Activated naive CD8-positive, alpha-beta T cell treated with anti-CD3 and anti-CD28 coated beads, Interleukin-2, amount 10 ng/mL, durations not matched to agents 7 days and 5 days (primary cell): ENCODE measurements around the gene RGS6. TPM values are rescaled to one million over a fixed set of nuclear protein-coding genes. Genes with fewer than 3 reads are reported as not detected.

ENCODE experiments used
- ATAC-seq: fragments of 150-1000 bp; cut with Tn5 transposase; one replicate; pipeline ENCODE4 v1.10.0; 2021; ENCODE audit warnings: low read depth, moderate library complexity
- POLR2A ChIA-PET: fragments of 350-600 bp; sonication (Branson Sonifier 250); formaldehyde crosslinking; loops from one replicate; lab custom pipeline; 2021; ENCODE audit warnings: antibody characterized with exemption; lab: Charles Lee
- DNase-seq: peaks from one replicate; pipeline ENCODE4 v3.0.0; 2021
- H3K27ac Mint-ChIP-seq: one replicate; pipeline ENCODE4 v1.8.0; 2022; ENCODE audit warnings: mild to moderate bottlenecking, mixed read lengths
- H3K27me3 Mint-ChIP-seq: one replicate; pipeline ENCODE4 v1.8.0; 2022; ENCODE audit warnings: mild to moderate bottlenecking, moderate library complexity, mixed read lengths
- H3K36me3 Mint-ChIP-seq: one replicate; pipeline ENCODE4 v1.8.0; 2021; ENCODE audit warnings: mild to moderate bottlenecking, mixed read lengths
- H3K4me1 Mint-ChIP-seq: one replicate; pipeline ENCODE4 v1.8.0; 2021; ENCODE audit warnings: mixed read lengths
- H3K4me3 Mint-ChIP-seq: one replicate; pipeline ENCODE4 v1.8.0; 2022; ENCODE audit warnings: mild to moderate bottlenecking, moderate library complexity, mixed read lengths
- H3K9me3 Mint-ChIP-seq: one replicate; pipeline ENCODE4 v1.8.0; 2021; ENCODE audit warnings: mixed read lengths
- total RNA-seq, 2 experiments: library from RNA; stranded (reverse); gene quantifications; one replicate each; pipeline ENCODE4 v1.2.3, GENCODE V29; 2021

RGS6 gene
- total RNA-seq, 2 experiments from 2014 or later, result 0.08 TPM; not detected in 1

DNA sequence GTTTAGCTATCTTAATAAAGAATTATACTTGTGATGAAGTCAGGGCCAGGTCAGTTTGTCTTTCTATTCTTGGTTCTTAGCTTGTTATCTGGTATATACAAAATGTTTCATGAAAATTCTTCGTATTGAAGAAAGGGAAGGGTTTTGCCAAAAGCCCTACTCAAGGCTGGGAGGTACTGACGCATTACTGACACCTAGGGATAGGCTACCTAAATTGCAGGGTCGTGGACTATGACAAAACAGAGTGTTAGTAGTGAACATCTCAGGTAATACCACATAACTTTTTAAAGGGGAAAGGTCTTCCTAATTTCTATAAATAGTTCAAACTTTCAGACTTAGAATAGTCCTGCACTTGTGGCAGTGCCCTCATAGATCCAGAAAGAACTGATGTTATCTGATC is 246.3 kb downstream of the RGS6 start:
- Mint-ChIP-seq H3K27me3 (peaks cover 3% of the 10 kb centered on the region), H3K36me3 (no peaks in the 10 kb centered on the region), H3K27ac (no peak overlapping the region), H3K9me3 (no peaks in the 10 kb centered on the region), H3K4me1 (no peaks in the 10 kb centered on the region), H3K4me3 (no peak overlapping the region)
- no peak for DNase-seq
- POLR2A ChIA-PET, result no interaction called here
- no peak for ATAC-seq

DNA sequence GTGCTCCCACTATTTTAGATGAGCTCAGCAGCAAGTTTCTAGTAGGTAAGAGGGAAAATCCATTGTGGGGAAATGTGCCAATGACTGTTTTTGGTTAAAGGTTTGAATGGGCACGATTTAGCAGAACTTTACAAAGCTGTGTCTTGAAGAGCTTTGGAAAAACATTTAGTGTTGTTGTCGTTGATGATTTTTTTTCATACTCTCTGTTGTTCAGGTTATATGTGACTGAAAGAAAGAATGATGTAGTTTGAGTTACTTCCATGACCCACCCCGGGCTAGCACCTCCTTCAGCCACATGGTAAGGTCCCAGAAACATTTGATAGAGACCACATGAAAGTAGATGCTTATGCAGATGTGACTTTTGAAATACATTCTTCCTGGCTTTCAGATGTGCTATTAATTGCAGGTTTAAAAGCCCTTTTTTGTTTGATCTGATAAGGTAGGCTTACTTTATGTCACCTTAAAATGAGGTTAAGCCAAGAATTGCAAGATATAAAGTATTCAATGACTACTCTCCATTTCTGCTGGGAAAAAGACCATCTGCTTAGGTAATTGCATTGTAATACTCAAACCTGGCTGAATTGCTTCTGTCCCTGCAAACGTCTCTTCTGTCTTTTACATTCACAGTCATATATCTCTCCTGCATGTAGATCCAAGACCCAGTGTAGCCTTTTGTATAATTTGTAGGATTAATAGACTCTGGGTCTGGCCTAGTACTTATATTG is 250.6 kb downstream of the RGS6 start:
- Mint-ChIP-seq H3K36me3 (no peaks in the 10 kb centered on the region), H3K4me1 (no peaks in the 10 kb centered on the region), H3K27me3 (peaks cover 13% of the 10 kb centered on the region), H3K27ac (no peak overlapping the region), H3K9me3 (no peaks in the 10 kb centered on the region), H3K4me3 (no peak overlapping the region)
- POLR2A ChIA-PET, result no interaction called here
- ATAC-seq, result no peak
- DNase-seq, result no peak

DNA sequence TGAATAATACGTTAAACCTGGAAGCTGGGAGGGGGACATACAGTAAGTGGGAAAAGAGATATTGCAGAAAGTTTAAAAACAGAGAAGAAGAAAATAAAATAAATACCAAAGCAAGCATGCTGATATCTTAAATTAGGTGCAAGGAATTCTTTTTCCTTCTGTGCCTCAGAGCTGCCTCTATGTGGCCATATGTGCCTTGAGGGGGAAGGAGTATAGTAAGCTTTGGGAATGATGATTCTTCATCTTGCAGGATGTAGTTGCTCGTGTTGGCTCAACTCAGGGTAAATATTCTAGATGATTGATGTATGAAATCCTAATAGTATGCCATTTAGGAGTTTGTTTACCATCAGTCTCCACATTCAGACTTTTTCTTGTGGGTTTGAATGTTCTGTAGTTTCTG is 251.4 kb downstream of the RGS6 start:
- Mint-ChIP-seq H3K9me3 (no peaks in the 10 kb centered on the region), H3K27ac (no peak overlapping the region), H3K4me3 (no peak overlapping the region), H3K27me3 (peaks cover 14% of the 10 kb centered on the region), H3K4me1 (no peaks in the 10 kb centered on the region), H3K36me3 (no peaks in the 10 kb centered on the region)
- POLR2A ChIA-PET, result no interaction called here
- ATAC-seq (no peak), DNase-seq (no peak)

DNA sequence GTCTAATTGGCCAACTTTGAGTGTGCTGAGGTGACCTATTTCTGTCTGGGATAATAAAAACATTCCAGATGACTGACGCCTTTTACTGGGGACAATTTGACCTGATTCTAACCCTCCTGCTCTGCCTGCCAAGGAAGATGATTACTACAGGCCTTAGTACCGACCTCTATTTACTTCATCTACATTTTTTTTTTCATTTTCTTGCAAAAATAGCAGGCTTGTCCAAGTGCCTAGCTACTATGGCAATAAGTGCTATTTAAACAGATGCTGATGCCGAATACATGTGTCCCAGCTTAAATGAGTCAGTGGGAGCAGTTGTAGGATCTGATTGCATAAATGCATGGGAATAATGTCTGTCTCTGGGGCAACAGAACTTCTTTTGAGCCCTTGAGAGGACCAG is 254.3 kb downstream of the RGS6 start:
- no peaks in the 10 kb centered on the region for H3K36me3 Mint-ChIP-seq
- DNase-seq, result no peak
- ATAC-seq, result no peak
- H3K27me3 Mint-ChIP-seq, result peaks cover 11% of the 10 kb centered on the region
- no peaks in the 10 kb centered on the region for H3K9me3 Mint-ChIP-seq
- POLR2A ChIA-PET, result no interaction called here
- no peak overlapping the region for H3K4me3 Mint-ChIP-seq
- H3K27ac Mint-ChIP-seq, result no peak overlapping the region
- no peaks in the 10 kb centered on the region for H3K4me1 Mint-ChIP-seq

DNA sequence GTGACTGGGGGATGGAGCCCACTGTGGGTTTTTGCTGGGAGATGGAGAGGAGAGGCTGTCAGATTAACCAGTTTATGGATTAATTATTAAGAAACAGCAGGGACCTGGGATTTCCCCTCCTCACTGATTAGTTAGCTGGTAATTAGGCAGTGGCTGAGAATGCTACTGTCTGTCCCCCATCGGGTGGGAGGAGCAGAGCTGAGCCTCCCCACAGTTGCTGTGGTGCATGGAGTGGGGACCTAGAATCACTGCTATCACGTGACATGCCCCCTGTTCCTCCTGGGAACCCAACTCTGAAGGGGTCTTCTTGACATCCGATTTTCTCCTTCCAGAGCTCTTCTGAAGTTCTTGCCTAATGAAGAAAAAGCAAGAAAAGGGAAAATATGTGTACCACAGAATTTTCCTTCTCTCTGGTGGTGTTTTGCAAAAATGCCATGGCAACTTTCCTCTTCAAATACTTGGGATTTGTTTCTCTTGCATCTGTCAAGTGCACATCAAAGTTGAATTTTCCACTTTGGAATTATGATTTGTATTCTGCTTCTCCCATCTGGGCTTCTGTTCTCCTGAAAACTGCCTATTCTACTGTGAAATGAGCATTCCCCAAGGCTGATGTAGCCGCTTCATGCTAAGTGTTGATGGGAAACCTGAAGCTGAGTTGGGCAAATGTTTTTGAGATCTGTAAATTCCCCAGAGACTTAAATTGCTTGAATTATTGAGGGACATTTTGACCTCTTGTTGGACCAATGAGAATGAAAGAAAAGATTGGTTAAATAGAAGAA is 264.2 kb downstream of the RGS6 start:
- no peak for ATAC-seq
- POLR2A ChIA-PET, result no interaction called here
- peaks cover 1% of the 10 kb centered on the region for H3K27me3 Mint-ChIP-seq

DNA sequence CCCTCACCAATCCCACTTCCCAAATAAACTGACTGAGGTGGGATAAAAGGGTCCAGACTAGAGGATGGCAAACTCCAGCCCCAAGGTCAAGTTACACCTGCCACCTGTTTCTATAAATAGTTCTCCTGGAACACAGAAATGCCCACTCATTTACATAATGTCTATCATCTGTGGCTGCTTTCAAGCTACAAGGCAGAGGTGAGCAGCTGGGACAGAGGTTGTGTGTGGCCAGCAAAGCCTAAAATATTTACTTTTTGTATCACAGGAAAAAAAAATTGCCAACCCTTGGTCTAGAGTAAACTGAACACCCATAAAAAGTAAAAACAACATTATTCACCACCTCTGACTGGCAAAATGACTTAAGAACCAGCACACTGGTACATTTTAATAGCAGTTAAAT is 269.4 kb downstream of the RGS6 start:
- Mint-ChIP-seq H3K27ac (no peak overlapping the region), H3K9me3 (no peaks in the 10 kb centered on the region), H3K36me3 (no peaks in the 10 kb centered on the region), H3K27me3 (peaks cover 11% of the 10 kb centered on the region), H3K4me3 (no peak overlapping the region), H3K4me1 (no peaks in the 10 kb centered on the region)
- no peak for ATAC-seq
- DNase-seq, result no peak
- POLR2A ChIA-PET, result no interaction called here

More for the DNA sequence above, 264.2 kb downstream of the RGS6 start:
- DNase-seq, result no peak
- peaks cover 5% of the 10 kb centered on the region for H3K9me3 Mint-ChIP-seq
- no peaks in the 10 kb centered on the region for H3K4me1 Mint-ChIP-seq
- H3K4me3 Mint-ChIP-seq, result no peak overlapping the region
- H3K36me3 Mint-ChIP-seq, result no peaks in the 10 kb centered on the region
- H3K27ac Mint-ChIP-seq, result no peak overlapping the region

DNA sequence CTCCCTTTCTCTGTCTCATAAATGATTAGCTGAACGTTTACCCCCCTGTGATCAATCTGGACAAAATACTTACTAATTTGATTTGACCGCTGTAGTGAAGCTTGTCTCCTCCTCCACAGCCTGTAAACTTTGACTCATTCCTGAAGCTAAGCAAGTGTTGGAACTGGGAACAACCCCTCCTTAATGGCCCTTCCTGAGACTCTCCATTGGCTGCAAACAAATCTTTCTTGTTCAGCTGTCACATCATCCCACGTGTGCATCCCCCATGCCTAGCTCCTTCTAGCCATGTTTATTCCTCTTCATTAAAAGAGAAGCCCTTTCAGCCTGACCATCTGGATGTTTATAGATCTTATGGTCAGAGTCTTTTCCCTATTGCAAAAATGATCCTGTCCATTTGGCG is 281.2 kb downstream of the RGS6 start:
- H3K9me3 Mint-ChIP-seq, result no peaks in the 10 kb centered on the region

DNA sequence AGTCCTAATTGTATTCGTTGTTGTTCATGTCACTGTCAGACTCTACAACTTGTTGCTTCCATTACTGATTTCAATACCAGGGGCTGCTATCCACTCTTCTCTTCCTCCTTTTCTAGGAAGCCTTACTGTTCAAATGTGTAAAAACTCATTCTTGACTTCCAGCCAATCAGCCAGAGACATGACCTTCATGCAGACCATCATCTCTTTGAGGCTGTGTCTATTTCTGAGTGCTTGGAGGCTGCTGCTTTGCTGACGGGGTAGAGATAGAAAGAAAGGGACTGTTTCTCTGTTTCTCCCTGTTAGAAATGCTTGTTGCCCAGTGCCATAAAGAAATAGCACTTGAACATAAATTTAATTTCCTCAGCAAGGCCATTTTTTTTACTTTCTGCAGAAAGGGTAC is 282.9 kb downstream of the RGS6 start:
- no peak overlapping the region for H3K4me3 Mint-ChIP-seq
- H3K36me3 Mint-ChIP-seq, result no peaks in the 10 kb centered on the region
- H3K4me1 Mint-ChIP-seq, result no peaks in the 10 kb centered on the region
- H3K27me3 Mint-ChIP-seq, result peaks cover 6% of the 10 kb centered on the region
- H3K9me3 Mint-ChIP-seq, result no peaks in the 10 kb centered on the region
- POLR2A ChIA-PET, result no interaction called here
- no peak overlapping the region for H3K27ac Mint-ChIP-seq
- no peak for DNase-seq
- no peak for ATAC-seq

More for the DNA sequence above, 281.2 kb downstream of the RGS6 start:
- POLR2A ChIA-PET, result no interaction called here
- Mint-ChIP-seq H3K4me1 (no peaks in the 10 kb centered on the region), H3K36me3 (no peaks in the 10 kb centered on the region), H3K27ac (no peak overlapping the region), H3K4me3 (no peak overlapping the region), H3K27me3 (peaks cover 6% of the 10 kb centered on the region)
- no peak for ATAC-seq
- DNase-seq, result no peak

DNA sequence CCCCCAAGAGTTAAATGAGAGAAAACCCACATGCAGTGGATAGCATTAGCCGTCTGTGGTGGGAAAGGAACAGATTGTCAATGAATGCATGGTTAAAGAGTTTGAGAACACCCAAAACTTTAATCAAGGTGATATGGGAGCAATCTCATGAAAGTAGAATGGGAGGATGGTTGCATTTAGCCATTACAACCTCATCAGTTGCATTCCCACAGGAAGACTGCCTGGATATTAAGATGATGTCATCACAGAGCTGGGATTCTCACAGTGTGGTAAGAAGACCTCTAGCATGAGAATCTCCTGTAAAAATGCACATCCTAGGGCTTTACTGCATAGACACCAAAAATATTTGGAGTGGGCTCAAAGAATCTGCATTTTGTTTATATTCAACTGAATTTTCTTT is 284.9 kb downstream of the RGS6 start:
- no peak for DNase-seq
- POLR2A ChIA-PET, result no interaction called here
- Mint-ChIP-seq H3K36me3 (no peaks in the 10 kb centered on the region), H3K9me3 (peaks cover 5% of the 10 kb centered on the region), H3K27me3 (peaks cover 6% of the 10 kb centered on the region), H3K4me3 (no peak overlapping the region), H3K4me1 (no peaks in the 10 kb centered on the region), H3K27ac (no peak overlapping the region)
- no peak for ATAC-seq

DNA sequence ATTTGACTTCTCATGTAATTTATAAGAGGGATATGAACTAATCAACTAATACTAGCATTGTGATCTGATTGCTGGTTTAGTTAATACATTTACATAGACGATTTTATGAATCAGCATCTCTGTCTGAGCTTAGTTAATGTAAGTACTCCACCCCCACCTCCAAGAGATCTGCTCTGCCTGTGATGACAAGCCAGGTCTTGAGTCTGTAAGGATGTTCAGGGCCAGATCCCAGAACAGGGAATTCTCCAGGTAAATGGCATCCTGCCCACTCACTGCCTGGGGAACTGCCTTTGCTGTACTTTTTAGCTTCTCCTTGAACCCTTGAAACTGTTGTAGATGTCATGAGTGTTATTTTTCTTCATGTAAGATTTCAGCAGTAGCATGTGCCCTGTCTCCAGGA is 289.8 kb downstream of the RGS6 start:
- Mint-ChIP-seq H3K27me3 (peaks cover 3% of the 10 kb centered on the region), H3K4me3 (no peak overlapping the region), H3K4me1 (no peaks in the 10 kb centered on the region), H3K9me3 (peaks cover 6% of the 10 kb centered on the region), H3K36me3 (no peaks in the 10 kb centered on the region), H3K27ac (no peak overlapping the region)
- ATAC-seq (no peak), DNase-seq (no peak)
- POLR2A ChIA-PET, result no interaction called here

DNA sequence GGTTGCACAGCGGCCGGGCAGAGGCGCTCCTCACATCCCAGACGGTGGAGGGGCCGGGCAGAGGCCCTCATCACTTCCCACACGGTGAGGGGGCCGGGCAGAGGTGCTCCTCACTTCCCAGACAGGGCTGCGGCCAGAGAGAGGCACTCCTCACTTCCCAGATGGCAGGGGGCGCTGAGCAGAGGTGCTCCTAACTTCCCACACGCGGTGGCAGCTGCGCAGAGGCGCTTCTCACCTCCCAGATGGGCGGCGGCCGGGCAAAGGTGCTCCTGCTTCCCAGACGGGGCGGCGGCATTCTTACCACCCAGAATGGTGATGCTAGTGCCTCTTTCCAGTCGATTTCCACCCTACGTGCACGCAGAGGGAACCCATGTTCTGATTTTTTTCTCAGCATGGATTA is 304.4 kb downstream of the RGS6 start:
- POLR2A ChIA-PET, result no interaction called here

DNA sequence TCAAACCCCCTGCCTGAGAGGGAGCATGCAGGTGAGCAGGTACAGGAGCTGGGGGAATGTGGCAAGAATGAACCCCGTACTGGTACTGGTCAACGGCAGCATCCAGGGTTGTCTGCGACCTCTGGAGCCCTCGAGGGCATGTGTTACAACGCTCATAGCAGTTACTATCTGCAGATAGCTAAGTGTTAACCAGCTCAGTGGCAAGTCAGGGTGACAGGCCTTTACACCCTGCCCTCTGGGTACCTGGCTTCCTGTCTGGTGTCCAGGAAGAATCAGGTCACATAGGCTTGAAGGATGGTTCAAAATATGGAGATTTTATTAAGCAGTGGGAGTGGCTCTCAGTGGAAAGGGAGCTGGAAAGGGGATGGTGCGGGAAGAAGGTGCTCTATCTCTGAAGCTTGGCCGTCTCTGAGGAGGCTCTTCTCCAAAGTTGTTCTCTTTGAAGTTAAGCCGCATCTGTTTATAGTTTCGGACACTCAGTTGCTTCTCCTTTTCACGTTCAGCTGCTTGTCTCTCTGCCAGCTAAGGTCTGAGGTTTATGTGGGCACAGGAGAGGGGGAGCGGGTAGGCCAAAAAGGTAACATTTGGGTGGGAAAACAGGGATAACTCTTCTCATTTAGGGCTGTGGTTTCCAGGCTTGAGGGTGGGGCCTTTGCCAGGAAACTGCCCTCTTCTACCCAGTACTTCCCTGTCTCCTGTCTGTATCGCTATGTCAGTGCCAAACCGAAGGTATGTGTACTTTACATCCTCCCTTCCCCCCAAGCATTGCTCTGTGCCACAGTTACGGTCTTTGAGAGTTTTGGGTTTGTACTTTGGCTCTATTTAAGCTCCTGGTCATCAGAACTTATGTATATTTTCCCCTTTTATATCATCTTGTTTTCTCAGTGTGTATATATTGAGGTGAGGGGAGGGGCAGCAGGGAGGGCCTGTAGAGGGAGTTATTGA is 305.8 kb downstream of the RGS6 start:
- POLR2A ChIA-PET, result no interaction called here
- H3K4me1 Mint-ChIP-seq, result peaks cover 8% of the 10 kb centered on the region
- H3K4me3 Mint-ChIP-seq, result no peak overlapping the region
- H3K9me3 Mint-ChIP-seq, result no peaks in the 10 kb centered on the region
- H3K27me3 Mint-ChIP-seq, result peaks cover 4% of the 10 kb centered on the region
- no peak for DNase-seq
- ATAC-seq, result no peak
- H3K36me3 Mint-ChIP-seq, result no peaks in the 10 kb centered on the region
- H3K27ac Mint-ChIP-seq, result peak overlapping the region; percentile 25

More for the DNA sequence above, 304.4 kb downstream of the RGS6 start:
- Mint-ChIP-seq H3K27ac (no peak overlapping the region), H3K27me3 (peaks cover 4% of the 10 kb centered on the region), H3K4me1 (peaks cover 8% of the 10 kb centered on the region), H3K9me3 (no peaks in the 10 kb centered on the region), H3K36me3 (no peaks in the 10 kb centered on the region), H3K4me3 (no peak overlapping the region)
- DNase-seq (no peak), ATAC-seq (no peak)
